Right forelimb (tissue), 1 donor: ENCODE data around the gene IGSF21.

Experiments
- DNase-seq: peaks from one replicate; pipeline ENCODE4 v3.0.0-alpha.2; 2018

IGSF21 gene

GRCh38 chr1:18187054-18187453, 79.5 kb downstream of the IGSF21 start:
- DNase-seq: no peak

- no peak for DNase-seq
Observed at GRCh38 chr1:18188820-18189517, 81.4 kb downstream of the IGSF21 start.

- DNase-seq: no peak
Observed at GRCh38 chr1:18190598-18190997, 83.0 kb downstream of the IGSF21 start.

- DNase-seq: no peak
Observed at GRCh38 chr1:18191037-18191436, 83.4 kb downstream of the IGSF21 start.

GRCh38 chr1:18191481-18192155, 84.0 kb downstream of the IGSF21 start:
- no peak for DNase-seq

- DNase-seq: no peak
Observed at GRCh38 chr1:18192182-18192581, 84.6 kb downstream of the IGSF21 start.

- DNase-seq: no peak
Observed at GRCh38 chr1:18192974-18193373, 85.4 kb downstream of the IGSF21 start.

- DNase-seq: no peak
Observed at GRCh38 chr1:18197299-18197698, 89.7 kb downstream of the IGSF21 start.

GRCh38 chr1:18198260-18198659, 90.7 kb downstream of the IGSF21 start:
- DNase-seq: peak; percentile 48

- no peak for DNase-seq
Observed at GRCh38 chr1:18199462-18199861, 91.9 kb downstream of the IGSF21 start.

GRCh38 chr1:18200136-18200717, 92.6 kb downstream of the IGSF21 start:
- DNase-seq: no peak

GRCh38 chr1:18200918-18201317, 93.3 kb downstream of the IGSF21 start:
- DNase-seq: no peak

- DNase-seq: no peak
Observed at GRCh38 chr1:18201997-18202719, 94.6 kb downstream of the IGSF21 start.

GRCh38 chr1:18203645-18204044, 96.0 kb downstream of the IGSF21 start:
- no peak for DNase-seq

GRCh38 chr1:18204575-18204974, 97.0 kb downstream of the IGSF21 start:
- no peak for DNase-seq

- no peak for DNase-seq
Observed at GRCh38 chr1:18205319-18205718, 97.7 kb downstream of the IGSF21 start.

GRCh38 chr1:18211764-18212163, 104.2 kb downstream of the IGSF21 start:
- no peak for DNase-seq

- no peak for DNase-seq
Observed at GRCh38 chr1:18217398-18218043, 109.9 kb downstream of the IGSF21 start.

- no peak for DNase-seq
Observed at GRCh38 chr1:18229625-18230024, 122.0 kb downstream of the IGSF21 start.

- no peak for DNase-seq
Observed at GRCh38 chr1:18230321-18230720, 122.7 kb downstream of the IGSF21 start.

- no peak for DNase-seq
Observed at GRCh38 chr1:18230840-18231239, 123.2 kb downstream of the IGSF21 start.

GRCh38 chr1:18232052-18232451, 124.5 kb downstream of the IGSF21 start:
- DNase-seq: no peak
